GM12891 (cell line): ENCODE results near the gene TBX5.

Experiments used
- DNase-seq: peaks from one replicate; pipeline ENCODE4 v3.0.0; 2011; ENCODE audit warnings: low spot score; ENCODE audit not compliant: insufficient read length
- FAIRE-seq: peaks from 2 replicates; lab custom pipeline; 2011; peaks lifted over from hg19 to GRCh38; lab: Jason Lieb, UNC
- PAX5 ChIP-seq: IDR thresholded peaks from 2 replicates; pipeline ENCODE4 v1.6.1; 2011; ENCODE audit warnings: low read length, moderate library complexity, mild to moderate bottlenecking; ENCODE audit not compliant: insufficient read depth, severe bottlenecking
- POLR2A ChIP-seq: IDR thresholded peaks from 2 replicates; pipeline ENCODE4 v1.6.1; 2011; ENCODE audit warnings: low read depth, low read length, control low read depth
- POLR2AphosphoS5 ChIP-seq: IDR thresholded peaks from 2 replicates; pipeline ENCODE4 v1.6.1; 2011; ENCODE audit warnings: low read depth, low read length, control low read depth
- POU2F2 ChIP-seq: IDR thresholded peaks from 2 replicates; pipeline ENCODE4 v1.6.1; 2011; ENCODE audit warnings: low read depth, mild to moderate bottlenecking, control low read depth, low read length, moderate library complexity
- SPI1 ChIP-seq: IDR thresholded peaks from 2 replicates; pipeline ENCODE4 v1.6.1; 2011; ENCODE audit warnings: low read depth, low read length, control low read depth
- TAF1 ChIP-seq: IDR thresholded peaks from 2 replicates; pipeline ENCODE4 v1.6.1; 2011; ENCODE audit warnings: low read depth, low read length, control low read depth

TBX5 gene

DNA sequence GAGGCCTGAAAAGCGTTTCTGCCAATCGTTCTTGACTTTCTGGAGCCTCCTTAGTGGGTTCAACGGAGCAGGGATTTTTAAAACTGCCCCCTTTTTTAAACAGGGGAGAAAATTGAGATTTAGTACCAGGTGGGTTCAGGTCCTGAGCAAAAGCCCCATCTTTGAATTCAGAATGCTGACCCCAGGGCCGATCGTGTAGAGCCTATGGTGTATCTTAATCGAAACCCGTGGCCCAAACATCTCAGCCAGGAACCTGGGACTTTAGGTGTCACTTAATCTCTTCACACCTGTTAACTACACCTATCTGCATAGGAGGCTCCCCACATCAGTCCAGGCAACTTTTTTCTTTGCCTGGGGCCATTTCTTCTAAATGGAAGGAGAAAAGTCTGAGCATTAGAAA, 6.4 kb upstream of the TBX5 start:
- TF ChIP-seq TAF1 (no peak), POU2F2 (no peak), POLR2AphosphoS5 (no peak), POLR2A (no peak), SPI1 (no peak), PAX5 (no peak)
- no peak for DNase-seq
- FAIRE-seq = no peak

DNA sequence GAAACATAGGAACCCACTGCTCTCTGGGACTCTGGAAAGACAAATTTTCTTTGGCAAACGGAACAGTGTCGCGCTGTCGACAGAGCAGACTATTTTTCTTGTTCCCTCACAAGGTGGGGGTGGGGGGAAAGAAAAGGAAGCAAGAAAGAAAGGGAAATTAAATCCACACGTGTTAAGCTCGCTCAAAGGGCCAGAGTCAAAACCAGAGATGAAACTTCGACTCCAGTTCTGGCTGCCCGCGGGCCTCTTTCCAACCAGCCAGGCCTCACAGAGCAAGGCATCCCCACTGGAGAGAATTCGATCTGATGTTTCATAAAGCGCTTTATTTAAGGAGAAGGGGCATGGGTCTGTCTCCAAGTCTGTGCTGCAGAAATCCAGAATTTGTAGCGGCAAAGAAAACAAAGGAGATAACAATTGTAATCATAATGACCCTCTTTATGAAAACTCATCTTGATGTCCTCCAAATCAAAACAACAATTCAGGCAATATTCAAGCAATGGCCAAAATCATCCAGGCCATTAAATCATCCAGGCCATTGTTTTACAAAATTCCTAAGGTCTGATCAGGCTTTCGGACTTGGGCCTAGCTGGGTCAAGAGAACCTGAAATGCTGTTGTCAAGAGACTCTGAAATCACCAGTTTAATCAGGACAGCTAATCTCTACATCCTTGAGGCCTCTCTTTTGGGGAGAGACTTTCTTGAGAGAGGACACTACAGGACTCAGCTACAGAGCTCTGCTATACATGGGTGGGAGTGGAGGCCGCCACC, 5.3 kb upstream of the TBX5 start:
- FAIRE-seq = no peak

DNA sequence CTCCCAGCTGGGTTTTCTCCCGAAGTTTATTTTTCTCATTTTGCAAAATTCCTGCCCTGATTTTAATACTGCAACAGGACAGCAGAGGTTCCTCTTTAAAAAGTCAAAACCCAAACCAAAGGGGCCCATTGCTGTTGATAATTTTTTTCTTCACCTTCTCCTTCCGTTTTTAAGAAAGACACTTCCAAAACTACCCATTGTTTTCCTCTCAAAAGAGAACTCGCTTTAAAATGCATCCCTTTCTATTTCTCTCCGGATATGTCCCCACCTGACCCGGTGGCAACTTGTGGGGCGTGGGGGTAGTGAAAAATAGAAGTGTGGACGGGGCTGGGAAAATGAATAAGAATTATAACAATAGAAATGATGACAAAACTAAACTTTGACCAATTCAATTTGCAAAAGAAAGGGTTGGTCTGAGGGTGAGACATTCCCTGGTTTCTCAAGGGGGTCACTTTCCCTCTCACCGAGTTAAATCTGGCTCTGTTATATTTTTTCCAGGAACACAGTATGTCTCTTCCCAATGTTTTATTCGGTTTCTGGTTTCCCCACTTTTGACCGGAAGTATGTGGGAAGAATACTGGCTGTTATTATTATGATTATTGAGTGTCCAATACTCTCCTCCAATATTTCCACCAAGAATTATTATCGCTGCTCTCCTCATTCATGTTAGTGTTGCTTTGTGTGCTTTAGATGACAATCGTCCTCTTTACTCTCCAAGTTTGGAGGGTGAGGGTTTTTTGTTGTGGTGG, 4.1 kb upstream of the TBX5 start:
- no peak for FAIRE-seq
- DNase-seq = no peak
- TF ChIP-seq TAF1 = no peak
- no peak for TF ChIP-seq POLR2AphosphoS5
- TF ChIP-seq SPI1 = no peak
- TF ChIP-seq POLR2A = no peak
- no peak for TF ChIP-seq POU2F2
- TF ChIP-seq PAX5 = no peak

More for the DNA sequence above, 5.3 kb upstream of the TBX5 start:
- TF ChIP-seq PAX5 = no peak
- no peak for TF ChIP-seq POLR2AphosphoS5
- no peak for TF ChIP-seq TAF1
- no peak for TF ChIP-seq POLR2A
- TF ChIP-seq POU2F2 = no peak
- TF ChIP-seq SPI1 = no peak
- DNase-seq = no peak

DNA sequence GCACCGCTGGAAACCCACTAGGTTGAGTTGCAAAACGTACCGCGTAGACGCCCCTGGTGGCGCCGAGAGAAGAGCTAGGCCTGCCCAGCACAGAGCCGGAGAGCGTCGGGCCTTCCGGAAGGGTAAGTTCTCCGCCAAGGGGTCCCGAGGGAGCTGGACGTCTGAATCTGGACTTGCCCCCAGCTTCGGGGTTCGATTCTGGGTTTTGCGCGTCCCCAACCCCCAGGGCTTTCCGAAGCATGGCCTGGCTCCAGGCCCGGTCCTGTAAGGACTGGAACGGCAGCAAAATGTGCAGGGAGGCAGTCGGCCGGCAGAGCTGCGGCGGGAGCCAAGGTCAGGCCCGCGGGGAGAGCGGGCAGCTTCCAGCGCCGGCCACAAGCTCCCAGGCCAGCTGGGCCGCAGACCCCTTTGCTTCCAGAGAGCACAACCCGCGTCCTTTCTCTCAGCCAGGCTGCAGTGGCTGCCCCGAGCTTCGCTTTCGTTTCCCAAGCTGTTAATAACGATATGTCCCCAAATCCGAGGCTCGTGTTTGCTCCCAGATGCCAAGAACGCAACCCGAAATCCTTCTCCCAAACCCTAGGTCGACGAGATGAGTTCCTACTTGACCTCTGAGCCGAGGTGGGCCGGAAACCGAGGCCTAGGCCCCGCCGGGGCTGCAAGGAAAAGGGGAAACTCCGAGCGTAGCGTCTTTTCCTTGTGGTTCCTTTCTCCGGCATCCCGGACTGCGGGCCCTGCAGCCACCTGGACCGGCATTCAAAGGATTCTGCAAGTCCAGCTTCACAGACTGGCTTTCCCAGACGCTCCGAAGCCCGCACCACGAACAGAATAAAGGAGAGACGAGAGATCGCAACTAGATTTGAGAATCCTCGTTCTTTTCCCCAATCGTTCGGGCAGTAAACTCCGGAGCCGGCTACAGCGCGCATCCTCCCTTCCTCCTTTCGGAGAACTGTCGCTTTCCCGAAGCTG, 3.2 kb upstream of the TBX5 start:
- no peak for FAIRE-seq
- TF ChIP-seq POLR2AphosphoS5 = no peak
- TF ChIP-seq POU2F2 = no peak
- TF ChIP-seq POLR2A = no peak
- no peak for DNase-seq

DNA sequence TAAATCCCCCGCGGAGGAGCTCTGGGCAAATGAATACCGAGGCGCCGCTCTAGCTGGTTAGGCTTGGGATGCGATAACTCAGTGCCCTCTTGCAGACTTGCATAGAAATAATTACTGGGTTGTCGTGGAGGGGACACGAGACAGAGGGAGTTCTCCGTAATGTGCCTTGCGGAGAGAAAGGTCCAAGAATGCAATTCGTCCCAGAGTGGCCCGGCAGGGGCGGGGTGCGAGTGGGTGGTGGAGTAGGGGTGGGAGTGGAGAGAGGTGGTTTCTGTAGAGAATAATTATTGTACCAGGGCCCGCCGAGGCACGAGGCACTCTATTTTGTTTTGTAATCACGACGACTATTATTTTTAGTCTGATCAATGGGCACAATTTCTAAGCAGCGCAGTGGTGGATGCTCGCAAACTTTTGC, 2.5 kb upstream of the TBX5 start:
- FAIRE-seq = no peak
- no peak for DNase-seq
- TF ChIP-seq TAF1 (no peak), SPI1 (no peak), POU2F2 (no peak), PAX5 (no peak), POLR2A (no peak), POLR2AphosphoS5 (no peak)

DNA sequence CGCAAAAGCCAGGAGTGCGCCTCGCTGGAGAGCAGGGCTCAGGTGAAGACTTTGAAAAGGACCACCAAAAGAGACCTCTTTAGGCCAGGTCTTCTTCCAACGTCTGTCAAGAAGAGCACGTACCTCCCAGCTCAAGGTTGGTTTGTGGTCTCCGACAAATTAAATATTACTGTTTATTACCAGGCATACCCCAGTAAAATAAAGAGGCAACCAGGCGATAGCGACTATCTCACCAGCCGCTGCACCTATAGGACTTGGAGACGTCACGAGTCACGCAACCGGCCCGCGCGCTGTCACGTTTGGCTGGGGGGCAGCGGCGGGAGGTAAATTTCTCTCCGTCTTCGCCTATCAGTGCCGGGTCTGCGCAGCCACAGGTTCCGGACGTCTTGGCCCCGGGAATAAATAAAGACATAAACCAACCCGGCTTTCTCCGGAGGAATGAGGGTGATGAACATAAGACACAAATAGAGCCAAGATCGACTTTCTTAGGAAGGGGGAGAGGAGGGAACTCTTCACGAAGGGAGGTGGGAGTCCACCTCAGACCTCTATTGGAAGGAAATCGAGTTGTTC, 2.0 kb upstream of the TBX5 start:
- no peak for FAIRE-seq
- DNase-seq = no peak
- no peak for TF ChIP-seq POLR2AphosphoS5
- no peak for TF ChIP-seq POLR2A
- no peak for TF ChIP-seq POU2F2
- TF ChIP-seq SPI1 = no peak
- TF ChIP-seq TAF1 = no peak

DNA sequence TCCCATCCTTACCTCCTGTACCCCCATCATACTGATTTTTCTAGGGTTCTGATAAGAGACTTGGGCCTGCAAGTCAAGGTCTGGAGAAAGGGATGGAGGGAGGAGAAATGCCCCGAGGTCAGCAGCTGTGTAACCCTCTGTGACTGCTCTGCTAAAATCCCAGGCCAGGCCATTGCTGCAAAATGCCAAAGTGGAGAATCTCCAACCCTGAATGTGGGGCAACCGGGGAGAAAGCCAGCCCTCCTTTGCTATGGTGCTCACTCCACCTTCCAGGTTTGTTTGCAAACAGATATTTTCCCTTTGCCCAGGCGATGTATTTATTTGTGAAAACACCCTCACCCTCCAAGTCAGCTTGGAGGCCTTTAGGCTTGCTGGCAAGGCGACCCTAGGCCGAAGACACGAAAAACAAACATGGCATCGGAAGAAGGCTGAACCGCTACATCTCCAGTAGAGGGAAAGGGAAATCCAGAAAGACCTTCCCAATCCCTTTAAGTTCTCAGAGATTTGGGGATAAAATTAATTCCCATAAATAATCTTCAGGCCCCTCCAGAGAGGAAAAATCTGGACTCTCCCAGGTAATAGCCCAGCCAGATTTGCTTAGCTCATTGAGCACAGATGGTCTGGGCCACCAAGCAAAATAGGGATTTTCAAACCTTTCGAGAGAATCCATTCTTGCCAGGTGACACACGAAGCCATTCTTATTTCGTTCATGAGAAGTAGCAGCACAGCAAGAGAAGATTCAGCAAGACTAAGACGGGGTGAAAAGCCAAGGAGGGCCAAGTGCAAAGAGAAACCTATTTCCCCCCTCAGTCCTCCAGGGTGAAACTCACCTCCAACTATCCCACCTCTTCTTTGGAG, 1.3 kb upstream of the TBX5 start:
- FAIRE-seq (no peak), DNase-seq (no peak)
- TF ChIP-seq SPI1 = no peak

DNA sequence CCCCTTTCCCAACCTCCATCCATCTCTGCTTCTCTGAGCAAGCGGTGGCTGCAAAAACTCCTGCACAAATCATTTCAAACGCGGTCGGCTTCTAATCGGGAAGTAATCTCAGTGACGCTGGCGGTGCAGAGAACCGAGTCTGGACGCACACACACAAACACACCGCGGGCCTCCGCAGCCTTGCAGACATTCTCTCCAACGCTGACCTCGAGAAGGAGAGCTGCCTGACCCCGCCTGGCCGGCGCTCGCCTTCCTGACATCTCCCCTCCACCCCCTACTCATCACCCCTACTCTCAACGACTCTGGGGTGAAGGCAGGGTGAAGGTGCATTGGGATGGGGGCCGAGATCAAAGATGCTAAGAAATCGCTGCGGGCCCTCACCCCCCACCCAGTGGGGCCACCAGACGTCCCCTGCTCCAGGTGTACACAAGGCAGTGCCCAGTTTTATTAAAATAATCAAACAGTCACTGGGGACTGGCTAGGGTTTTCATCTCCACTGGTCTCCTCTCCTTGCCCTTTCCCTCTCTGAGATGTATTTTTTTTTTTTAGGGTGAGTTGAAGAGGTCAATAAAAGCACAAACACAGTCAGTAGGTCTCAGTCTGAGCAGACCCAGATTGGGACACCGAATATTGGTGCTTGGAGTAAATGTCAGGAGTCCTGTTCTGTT, 506 bp upstream of the TBX5 start:
- TF ChIP-seq POU2F2 (no peak), PAX5 (no peak), SPI1 (no peak), POLR2A (no peak), TAF1 (no peak), POLR2AphosphoS5 (no peak)
- DNase-seq = no peak
- FAIRE-seq = no peak
